Liver (tissue), 3 donors: ENCODE data around the gene LENG9.

ENCODE experiments used
- CTCF ChIP-seq: fragments of 150-350 bp; IDR thresholded peaks from 2 replicates; pipeline ENCODE4 v1.5.1; 2017; ENCODE audit warnings: improper control_type of control experiment, low read depth, low read length; ENCODE audit not compliant: missing input control
- SP1 ChIP-seq: IDR thresholded peaks from 2 replicates; pipeline ENCODE4 v1.6.1; 2018; ENCODE audit warnings: antibody characterized with exemption, mild to moderate bottlenecking
- YY1 ChIP-seq: IDR thresholded peaks from 2 replicates; pipeline ENCODE4 v1.6.1; 2016; ENCODE audit warnings: antibody characterized with exemption, mild to moderate bottlenecking
- donor health status: healthy.
- donor health status: healthy.

- TF ChIP-seq CTCF (no peak), SP1 (no peak), YY1 (no peak)
These were observed 46.7 kb downstream of the LENG9 start for GRCh38 chr19:54416695-54417491.
